Right lung (tissue), 5 donors: ENCODE results near the gene FNDC3B. TPM values are rescaled to one million over a fixed set of nuclear protein-coding genes. Genes with fewer than 3 reads are reported as not detected.

Experiments used
- DNase-seq, 2 donors: peaks; one replicate each; pipeline ENCODE4 v3.0.0-alpha.2; 2013
- polyA plus RNA-seq, 5 donors: library from polyadenylated mRNA; unstranded; fragments of 120-200 nt; gene quantifications; one replicate each; pipeline versions ENCODE4 v1.2.1 to v1.2.3, GENCODE V29; 2013; ENCODE audit warnings: inconsistent platforms in 1 of 5, low replicate concordance in 1 of 5; ENCODE audit not compliant: insufficient read length in 5 of 5, insufficient read depth in 1 of 5

FNDC3B gene
- polyA plus RNA-seq, 5 donors: 27.6 to 52.1 (median 40.2) TPM

- DNase-seq: no peak
These were observed 72.8 kb downstream of the FNDC3B start for GRCh38 chr3:172112078-172112733.

- no peak for DNase-seq
These were observed 73.3 kb downstream of the FNDC3B start for GRCh38 chr3:172112734-172113120.

- no peak for DNase-seq
These were observed 74.3 kb downstream of the FNDC3B start for GRCh38 chr3:172113710-172114109.

GRCh38 chr3:172115059-172115458 is 75.7 kb downstream of the FNDC3B start:
- no peak for DNase-seq

- no peak for DNase-seq
These were observed 76.4 kb downstream of the FNDC3B start for GRCh38 chr3:172115787-172116186.

- DNase-seq: no peak
These were observed 78.6 kb downstream of the FNDC3B start for GRCh38 chr3:172118019-172118418.

GRCh38 chr3:172119266-172119969 is 80.0 kb downstream of the FNDC3B start:
- DNase-seq: no peak

GRCh38 chr3:172120912-172121311 is 81.5 kb downstream of the FNDC3B start:
- DNase-seq: no peak

GRCh38 chr3:172121981-172122380 is 82.6 kb downstream of the FNDC3B start:
- no peak for DNase-seq

- no peak for DNase-seq
These were observed 84.9 kb downstream of the FNDC3B start for GRCh38 chr3:172124271-172124670.

GRCh38 chr3:172125053-172125452 is 85.7 kb downstream of the FNDC3B start:
- no peak for DNase-seq

GRCh38 chr3:172125963-172126457 is 86.6 kb downstream of the FNDC3B start:
- peak; percentile 79 to 88 for DNase-seq

GRCh38 chr3:172126741-172127140 is 87.4 kb downstream of the FNDC3B start:
- DNase-seq: no peak

- no peak for DNase-seq
These were observed 87.8 kb downstream of the FNDC3B start for GRCh38 chr3:172127141-172127540.

GRCh38 chr3:172127929-172128580 is 88.7 kb downstream of the FNDC3B start:
- no peak for DNase-seq

- DNase-seq: no peak
These were observed 89.5 kb downstream of the FNDC3B start for GRCh38 chr3:172128858-172129257.

- no peak for DNase-seq
These were observed 90.1 kb downstream of the FNDC3B start for GRCh38 chr3:172129498-172129849.

- peak in 1 of 2 donors; percentile 51 for DNase-seq
These were observed 90.7 kb downstream of the FNDC3B start for GRCh38 chr3:172129850-172130716.

- DNase-seq: no peak
These were observed 91.3 kb downstream of the FNDC3B start for GRCh38 chr3:172130717-172131050.

GRCh38 chr3:172131746-172132145 is 92.4 kb downstream of the FNDC3B start:
- no peak for DNase-seq

- DNase-seq: no peak
These were observed 92.8 kb downstream of the FNDC3B start for GRCh38 chr3:172132159-172132586.

- DNase-seq: no peak
These were observed 93.4 kb downstream of the FNDC3B start for GRCh38 chr3:172132721-172133311.
